Esophagus squamous epithelium (tissue), 4 donors: ENCODE data around the gene GPR156.

Experiments used
- CTCF ChIP-seq, 6 experiments: fragments of 450-650 bp in 4 of 6; fragments of 200-600 bp in 2 of 6; sonication (generic) in 2 of 6; IDR thresholded peaks; one replicate each; pipeline ENCODE4 v1.5.1; 2016 to 2019; ENCODE audit warnings: antibody characterized with exemption in 6 of 6, mild to moderate bottlenecking in 4 of 6, moderate library complexity in 4 of 6
- POLR2A ChIP-seq, 4 donors: fragments of 450-650 bp; IDR thresholded peaks; one replicate each; pipeline ENCODE4 v1.6.1; 2017; ENCODE audit warnings: antibody characterized with exemption in 4 of 4, mild to moderate bottlenecking in 4 of 4, moderate library complexity in 3 of 4

GRCh38 chr3:120212505-120212904 is 72.5 kb downstream of the GPR156 start:
- TF ChIP-seq CTCF (IDR thresholded peaks at IDR 0.05) (no peak), POLR2A (IDR thresholded peaks at IDR 0.05) (no peak)
